Stimulated activated naive CD8-positive, alpha-beta T cell treated with anti-CD3 and anti-CD28 coated beads, Interleukin-15, amount 100 ng/mL, for 72 hours (primary cell): ENCODE data around the gene COMT.
A peak's percentile ranks its signal among the peaks of the same experiment; 100 is the strongest.

Experiments
- ATAC-seq: fragments of 150-1000 bp; cut with Tn5 transposase; 2 replicates; pipeline ENCODE4 v1.10.0; 2021; ENCODE audit warnings: mild to moderate bottlenecking, moderate library complexity
- DNase-seq, 2 donors: peaks; one replicate each; pipeline ENCODE4 v3.0.0; 2021 to 2022
- H3K27ac Mint-ChIP-seq, 2 donors: one replicate each; pipeline ENCODE4 v1.8.0; 2022; ENCODE audit warnings: mild to moderate bottlenecking in 2 of 2, mixed read lengths in 2 of 2, moderate library complexity in 2 of 2
- H3K27me3 Mint-ChIP-seq: one replicate; pipeline ENCODE4 v1.8.0; 2022; ENCODE audit warnings: mixed read lengths
- H3K4me1 Mint-ChIP-seq: one replicate; pipeline ENCODE4 v1.8.0; 2022; ENCODE audit warnings: mild to moderate bottlenecking, mixed read lengths
- H3K4me3 Mint-ChIP-seq, 2 donors: one replicate each; pipeline ENCODE4 v1.8.0; 2022; ENCODE audit warnings: mild to moderate bottlenecking in 2 of 2, mixed read lengths in 2 of 2, moderate library complexity in 1 of 2
- H3K9me3 Mint-ChIP-seq, 2 donors: one replicate each; pipeline ENCODE4 v1.8.0; 2022; ENCODE audit warnings: mixed read lengths in 2 of 2

Gene COMT

GRCh38 chr22:19995611-19996339, 54.2 kb downstream of the COMT start:
- Mint-ChIP-seq H3K9me3 (no peaks in the 10 kb centered on the region), H3K27ac (no peak overlapping the region), H3K27me3 (no peaks in the 10 kb centered on the region), H3K4me3 (no peak overlapping the region), H3K4me1 (no peaks in the 10 kb centered on the region)
- ATAC-seq = no peak
- DNase-seq = no peak

- no peak overlapping the region for H3K4me3 Mint-ChIP-seq
- ATAC-seq (no peak), DNase-seq (no peak)
These were observed 55.3 kb downstream of the COMT start for GRCh38 chr22:19996694-19997384.

GRCh38 chr22:19997561-19998231, 56.1 kb downstream of the COMT start:
- no peaks in the 10 kb centered on the region for H3K27me3 Mint-ChIP-seq
- no peak overlapping the region for H3K27ac Mint-ChIP-seq

More at GRCh38 chr22:19996694-19997384, 55.3 kb downstream of the COMT start:
- Mint-ChIP-seq H3K4me1 (no peaks in the 10 kb centered on the region), H3K9me3 (no peaks in the 10 kb centered on the region), H3K27me3 (no peaks in the 10 kb centered on the region), H3K27ac (no peak overlapping the region)

GRCh38 chr22:19998232-19998951, 56.8 kb downstream of the COMT start:
- no peaks in the 10 kb centered on the region for H3K27me3 Mint-ChIP-seq
- DNase-seq (no peak), ATAC-seq (no peak)
- peaks cover 5 to 12% of the 10 kb centered on the region in 2 donors for H3K9me3 Mint-ChIP-seq
- H3K4me3 Mint-ChIP-seq = no peak overlapping the region
- no peaks in the 10 kb centered on the region for H3K4me1 Mint-ChIP-seq
- peak overlapping the region in 1 of 2 donors; percentile 77 for H3K27ac Mint-ChIP-seq

More at GRCh38 chr22:19997561-19998231, 56.1 kb downstream of the COMT start:
- ATAC-seq (no peak), DNase-seq (no peak)
- H3K4me3 Mint-ChIP-seq = no peak overlapping the region
- no peaks in the 10 kb centered on the region for H3K4me1 Mint-ChIP-seq
- peaks cover 0 to 5% of the 10 kb centered on the region in 2 donors for H3K9me3 Mint-ChIP-seq

GRCh38 chr22:19998991-19999820, 57.6 kb downstream of the COMT start:
- peaks cover 10 to 20% of the 10 kb centered on the region in 2 donors for H3K9me3 Mint-ChIP-seq
- no peaks in the 10 kb centered on the region for H3K4me1 Mint-ChIP-seq
- H3K4me3 Mint-ChIP-seq = no peak overlapping the region
- H3K27me3 Mint-ChIP-seq = no peaks in the 10 kb centered on the region
- no peak overlapping the region for H3K27ac Mint-ChIP-seq
- no peak for DNase-seq
- ATAC-seq = peak; percentile 9

GRCh38 chr22:20000246-20001081, 58.9 kb downstream of the COMT start:
- H3K27ac Mint-ChIP-seq = no peak overlapping the region
- peaks cover 10 to 26% of the 10 kb centered on the region in 2 donors for H3K9me3 Mint-ChIP-seq
- H3K4me3 Mint-ChIP-seq = no peak overlapping the region
- no peaks in the 10 kb centered on the region for H3K27me3 Mint-ChIP-seq
- DNase-seq (no peak), ATAC-seq (no peak)
- H3K4me1 Mint-ChIP-seq = no peaks in the 10 kb centered on the region

GRCh38 chr22:20001082-20001638, 59.6 kb downstream of the COMT start:
- Mint-ChIP-seq H3K4me3 (no peak overlapping the region), H3K27ac (no peak overlapping the region), H3K4me1 (no peaks in the 10 kb centered on the region), H3K9me3 (peaks cover 10 to 26% of the 10 kb centered on the region in 2 donors), H3K27me3 (no peaks in the 10 kb centered on the region)
- ATAC-seq = no peak
- no peak for DNase-seq

GRCh38 chr22:20002128-20002527, 60.6 kb downstream of the COMT start:
- DNase-seq = no peak
- no peak for ATAC-seq
- no peak overlapping the region for H3K4me3 Mint-ChIP-seq
- H3K27me3 Mint-ChIP-seq = no peaks in the 10 kb centered on the region
- peak overlapping the region; percentile 4 to 49 for H3K27ac Mint-ChIP-seq
- peaks cover 10 to 26% of the 10 kb centered on the region in 2 donors for H3K9me3 Mint-ChIP-seq
- H3K4me1 Mint-ChIP-seq = no peaks in the 10 kb centered on the region

GRCh38 chr22:20002636-20003035, 61.1 kb downstream of the COMT start:
- DNase-seq (no peak), ATAC-seq (no peak)
- H3K4me1 Mint-ChIP-seq = no peaks in the 10 kb centered on the region
- no peak overlapping the region for H3K27ac Mint-ChIP-seq
- no peaks in the 10 kb centered on the region for H3K27me3 Mint-ChIP-seq
- peaks cover 10 to 26% of the 10 kb centered on the region in 2 donors for H3K9me3 Mint-ChIP-seq
- no peak overlapping the region for H3K4me3 Mint-ChIP-seq

- Mint-ChIP-seq H3K4me3 (no peak overlapping the region), H3K27ac (no peak overlapping the region), H3K27me3 (no peaks in the 10 kb centered on the region), H3K9me3 (peaks cover 10 to 26% of the 10 kb centered on the region in 2 donors), H3K4me1 (no peaks in the 10 kb centered on the region)
- no peak for ATAC-seq
- no peak for DNase-seq
These were observed 61.7 kb downstream of the COMT start for GRCh38 chr22:20003304-20003703.

GRCh38 chr22:20004464-20004863, 62.9 kb downstream of the COMT start:
- H3K27me3 Mint-ChIP-seq = no peaks in the 10 kb centered on the region
- DNase-seq (no peak), ATAC-seq (no peak)
- no peak overlapping the region for H3K4me3 Mint-ChIP-seq
- H3K4me1 Mint-ChIP-seq = no peaks in the 10 kb centered on the region
- H3K27ac Mint-ChIP-seq = no peak overlapping the region
- H3K9me3 Mint-ChIP-seq = peaks cover 10 to 26% of the 10 kb centered on the region in 2 donors

- DNase-seq (no peak), ATAC-seq (no peak)
- no peaks in the 10 kb centered on the region for H3K27me3 Mint-ChIP-seq
- H3K4me1 Mint-ChIP-seq = no peaks in the 10 kb centered on the region
- peaks cover 5 to 14% of the 10 kb centered on the region in 2 donors for H3K9me3 Mint-ChIP-seq
- H3K27ac Mint-ChIP-seq = no peak overlapping the region
- H3K4me3 Mint-ChIP-seq = no peak overlapping the region
These were observed 66.8 kb downstream of the COMT start for GRCh38 chr22:20008221-20008995.

- no peak overlapping the region for H3K4me3 Mint-ChIP-seq
- DNase-seq = no peak
These were observed 67.5 kb downstream of the COMT start for GRCh38 chr22:20009018-20009491.

More at GRCh38 chr22:20009018-20009491, 67.5 kb downstream of the COMT start:
- Mint-ChIP-seq H3K9me3 (peaks cover 0 to 7% of the 10 kb centered on the region in 2 donors), H3K27me3 (no peaks in the 10 kb centered on the region), H3K27ac (no peak overlapping the region), H3K4me1 (no peaks in the 10 kb centered on the region)
- no peak for ATAC-seq
